Fibroblast of pulmonary artery (primary cell): Measurements from ENCODE around the gene LPP.

Experiments used
- DNase-seq: peaks from one replicate; pipeline ENCODE4 v3.0.0-alpha.2; 2010; ENCODE audit warnings: low read depth
- H3K4me3 ChIP-seq: replicated peaks from 2 replicates; pipeline ENCODE4 v1.5.1; 2011; ENCODE audit warnings: low read depth, mild to moderate bottlenecking, control low read depth, low read length, moderate library complexity
- CTCF ChIP-seq: IDR thresholded peaks from 2 replicates; pipeline ENCODE4 v1.5.1; 2011; ENCODE audit warnings: mild to moderate bottlenecking, control low read depth, low read length, inconsistent platforms; ENCODE audit errors: missing control alignments

The LPP gene

GRCh38 chr3:188274249-188274915 lies 120.4 kb downstream of the LPP start:
- no peak for DNase-seq
- TF ChIP-seq CTCF, result no peak
- no peak overlapping the region for H3K4me3 ChIP-seq

GRCh38 chr3:188276375-188276774 lies 122.4 kb downstream of the LPP start:
- TF ChIP-seq CTCF, result no peak
- H3K4me3 ChIP-seq, result no peak overlapping the region
- no peak for DNase-seq

GRCh38 chr3:188278717-188279324 lies 124.9 kb downstream of the LPP start:
- no peak overlapping the region for H3K4me3 ChIP-seq
- TF ChIP-seq CTCF, result no peak
- DNase-seq, result no peak

DNA sequence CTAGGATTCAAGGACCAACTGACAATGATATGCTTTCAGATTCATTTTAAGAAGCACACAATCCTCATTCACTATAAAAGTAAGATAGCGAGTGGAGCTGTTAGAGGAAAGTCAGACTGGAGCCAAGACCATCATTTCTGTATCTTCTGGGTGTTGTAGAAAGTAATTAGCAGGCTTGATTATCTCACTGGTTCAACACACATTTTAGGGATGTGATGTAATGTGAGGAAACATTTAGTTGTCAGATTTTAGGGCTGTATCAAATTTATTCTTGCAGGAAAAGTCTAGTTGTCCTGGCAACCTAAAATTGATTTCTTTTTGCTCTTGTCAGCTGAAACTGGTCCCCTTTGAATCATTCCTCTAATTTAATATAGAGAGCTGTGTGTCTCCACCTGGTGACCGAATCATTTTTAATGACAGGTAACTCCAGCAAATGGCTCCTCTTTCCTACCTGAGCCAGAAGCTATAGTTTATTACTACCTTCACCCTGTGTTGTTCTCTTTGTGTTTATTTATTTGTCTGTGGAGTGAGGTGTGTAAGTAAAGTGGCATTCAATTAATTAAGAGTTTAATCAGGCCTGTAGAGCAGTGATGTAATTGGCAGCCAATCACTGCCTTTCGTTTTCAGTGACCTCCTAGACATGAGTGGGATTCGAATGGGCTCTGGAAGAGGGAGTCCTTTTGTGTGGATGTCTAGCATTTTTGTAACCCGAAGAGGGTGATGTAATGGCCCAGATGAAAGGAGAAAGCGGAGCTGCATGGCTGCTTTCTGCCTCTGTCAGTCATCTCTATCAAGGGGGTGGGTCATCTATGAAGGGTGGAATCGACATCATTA lies 125.8 kb downstream of the LPP start:
- no peak overlapping the region for H3K4me3 ChIP-seq
- DNase-seq, result no peak
- TF ChIP-seq CTCF, result no peak

GRCh38 chr3:188280627-188281026 lies 126.7 kb downstream of the LPP start:
- TF ChIP-seq CTCF, result no peak

DNA sequence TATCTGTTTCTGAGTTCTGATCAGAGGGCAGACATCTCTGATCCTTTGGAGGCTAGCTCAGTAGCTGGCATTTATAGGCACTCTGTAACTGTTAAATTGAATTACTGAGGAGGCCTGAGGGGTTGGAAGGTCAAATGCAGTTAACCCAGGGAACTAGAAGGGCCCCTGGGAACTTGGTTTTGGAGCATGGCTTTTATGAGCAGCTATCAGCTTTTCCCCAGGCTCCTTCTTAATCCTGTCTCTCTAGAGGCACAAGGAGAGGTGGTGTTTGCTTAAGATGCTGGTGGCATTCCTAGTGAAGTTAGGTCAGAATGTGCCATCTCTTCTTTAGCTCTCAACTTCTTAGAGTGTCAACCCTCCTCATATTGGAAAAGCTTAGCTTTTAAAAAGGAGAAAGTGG lies 128.9 kb downstream of the LPP start:
- H3K4me3 ChIP-seq, result no peak overlapping the region
- no peak for DNase-seq
- no peak for TF ChIP-seq CTCF

More at GRCh38 chr3:188280627-188281026, 126.7 kb downstream of the LPP start:
- DNase-seq, result no peak
- no peak overlapping the region for H3K4me3 ChIP-seq
